Stimulated activated CD4-positive, alpha-beta T cell treated with anti-CD3 and anti-CD28 coated beads, TNF-alpha, amount 100 ng/mL, for 48 hours (primary cell): ENCODE measurements around the gene MINDY4.

Experiments used
- DNase-seq, 3 donors: peaks; one replicate each; pipeline ENCODE4 v3.0.0-alpha.2; 2020; ENCODE audit warnings: low read depth in 3 of 3

Gene MINDY4

GRCh38 chr7:30852744-30853288 is 81.6 kb downstream of the MINDY4 start:
- DNase-seq, result no peak

GRCh38 chr7:30853576-30853975 is 82.4 kb downstream of the MINDY4 start:
- DNase-seq, result no peak

- no peak for DNase-seq
These were observed 84.7 kb downstream of the MINDY4 start for GRCh38 chr7:30855936-30856335.

GRCh38 chr7:30858576-30858975 is 87.4 kb downstream of the MINDY4 start:
- DNase-seq, result no peak

GRCh38 chr7:30859202-30859939 is 88.2 kb downstream of the MINDY4 start:
- no peak for DNase-seq

GRCh38 chr7:30859940-30860496 is 88.8 kb downstream of the MINDY4 start:
- no peak for DNase-seq

GRCh38 chr7:30861612-30862011 is 90.4 kb downstream of the MINDY4 start:
- no peak for DNase-seq

GRCh38 chr7:30862995-30863705 is 91.9 kb downstream of the MINDY4 start:
- no peak for DNase-seq

- no peak for DNase-seq
These were observed 92.5 kb downstream of the MINDY4 start for GRCh38 chr7:30863706-30864035.

- no peak for DNase-seq
These were observed 92.9 kb downstream of the MINDY4 start for GRCh38 chr7:30864101-30864500.

- no peak for DNase-seq
These were observed 93.9 kb downstream of the MINDY4 start for GRCh38 chr7:30865076-30865475.

GRCh38 chr7:30865821-30866220 is 94.6 kb downstream of the MINDY4 start:
- no peak for DNase-seq

GRCh38 chr7:30866939-30867338 is 95.7 kb downstream of the MINDY4 start:
- DNase-seq, result no peak

GRCh38 chr7:30867483-30867882 is 96.3 kb downstream of the MINDY4 start:
- no peak for DNase-seq

- DNase-seq, result no peak
These were observed 98.8 kb downstream of the MINDY4 start for GRCh38 chr7:30869794-30870611.

GRCh38 chr7:30870821-30871518 is 99.8 kb downstream of the MINDY4 start:
- no peak for DNase-seq

GRCh38 chr7:30871655-30872054 is 100.4 kb downstream of the MINDY4 start:
- DNase-seq, result no peak

- DNase-seq, result no peak
These were observed 102.0 kb downstream of the MINDY4 start for GRCh38 chr7:30873207-30873606.

- DNase-seq, result no peak
These were observed 102.4 kb downstream of the MINDY4 start for GRCh38 chr7:30873656-30874055.

GRCh38 chr7:30874656-30875302 is 103.6 kb downstream of the MINDY4 start:
- no peak for DNase-seq
